IMR-90 (cell line): ENCODE results near the gene GAS7. TPM values are rescaled to one million over a fixed set of nuclear protein-coding genes. Genes with fewer than 3 reads are reported as not detected.

Experiments used
- ATAC-seq: fragments of 200-7000 bp; cut with Tn5 transposase; 2 replicates; pipeline ENCODE4 v1.9.1; 2020; ENCODE audit warnings: low read depth, mild to moderate bottlenecking, moderate library complexity
- BruUV-seq: library from RNA; stranded (reverse); fragments of 400-500 nt; replicated peaks from 2 replicates; lab custom pipeline; 2021; lab: Mats Ljungman, UMichigan
- CTCF ChIA-PET: fragments of 300-600 bp; formaldehyde crosslinking; extraction: SDS; loops from one replicate; lab custom pipeline; 2021; ENCODE audit warnings: antibody characterized with exemption; lab: Yijun Ruan, JAX
- POLR2A ChIA-PET: fragments of 300-600 bp; sonication (Branson Sonifier 250); formaldehyde crosslinking; loops from one replicate; lab custom pipeline; 2022; ENCODE audit warnings: antibody characterized with exemption; ENCODE audit not compliant: unreplicated experiment; lab: Charles Lee
- DNase-seq: peaks from one replicate; pipeline ENCODE4 v3.0.0; 2013
- H2AFZ ChIP-seq: replicated peaks from 2 replicates; pipeline ENCODE3; 2013; ENCODE audit warnings: low read length, mild to moderate bottlenecking; ENCODE audit not compliant: poor library complexity
- H2AK5ac ChIP-seq: 2 replicates; pipeline ENCODE4 v1.6.1; 2013; ENCODE audit warnings: low read depth, low read length, inconsistent platforms
- H2AK9ac ChIP-seq: replicated peaks from 2 replicates; pipeline ENCODE3; 2013; ENCODE audit warnings: mild to moderate bottlenecking, low read depth, low read length, moderate library complexity; ENCODE audit not compliant: poor library complexity
- H2BK120ac ChIP-seq: 2 replicates; pipeline ENCODE4 v1.6.1; 2013; ENCODE audit warnings: low read depth, low read length, inconsistent platforms
- H2BK15ac ChIP-seq: 3 replicates; pipeline ENCODE4 v1.6.1; 2013; ENCODE audit warnings: low read depth, low read length, inconsistent platforms
- H2BK20ac ChIP-seq: 2 replicates; pipeline ENCODE4 v1.6.1; 2013; ENCODE audit warnings: low read depth, mild to moderate bottlenecking, inconsistent platforms, low read length, moderate library complexity
- H2BK5ac ChIP-seq: 2 replicates; pipeline ENCODE4 v1.6.1; 2013; ENCODE audit warnings: mild to moderate bottlenecking, low read depth, low read length, inconsistent platforms; ENCODE audit not compliant: poor library complexity, severe bottlenecking
- H3K14ac ChIP-seq: replicated peaks from 2 replicates; pipeline ENCODE4 v1.6.1; 2013; ENCODE audit warnings: low read depth, low read length, inconsistent platforms
- H3K18ac ChIP-seq: 2 replicates; pipeline ENCODE4 v1.6.1; 2013; ENCODE audit warnings: low read depth, low read length, control low read depth
- H3K23ac ChIP-seq: 2 replicates; pipeline ENCODE4 v1.6.1; 2013; ENCODE audit warnings: low read depth, low read length, inconsistent platforms
- H3K27ac ChIP-seq: 2 replicates; pipeline ENCODE4 v1.5.1; 2013; ENCODE audit warnings: mild to moderate bottlenecking, control low read depth, low read length; ENCODE audit not compliant: insufficient read depth
- H3K27me3 ChIP-seq: 2 replicates; pipeline ENCODE4 v1.6.1; 2013; ENCODE audit warnings: low read length; ENCODE audit not compliant: control insufficient read depth, insufficient read depth
- H3K36me3 ChIP-seq: 2 replicates; pipeline ENCODE4 v1.6.1; 2013; ENCODE audit warnings: low read length, mixed read lengths; ENCODE audit not compliant: control insufficient read depth, insufficient read depth
- H3K4ac ChIP-seq: 2 replicates; pipeline ENCODE4 v1.6.1; 2013; ENCODE audit warnings: low read depth, low read length, inconsistent platforms
- H3K4me1 ChIP-seq: 2 replicates; pipeline ENCODE4 v1.6.1; 2013; ENCODE audit warnings: low read length, mixed read lengths; ENCODE audit not compliant: control insufficient read depth, insufficient read depth
- H3K4me2 ChIP-seq: 2 replicates; pipeline ENCODE4 v1.6.1; 2013; ENCODE audit warnings: low read depth, mild to moderate bottlenecking, control low read depth, low read length, moderate library complexity
- H3K4me3 ChIP-seq: 2 replicates; pipeline ENCODE4 v1.5.1; 2013; ENCODE audit warnings: low read depth, mild to moderate bottlenecking, control low read depth, low read length, moderate library complexity; ENCODE audit not compliant: insufficient read depth
- H3K56ac ChIP-seq: 2 replicates; pipeline ENCODE4 v1.6.1; 2013; ENCODE audit warnings: low read length, inconsistent platforms; ENCODE audit not compliant: insufficient read depth; ENCODE audit errors: extremely low read depth
- H3K79me1 ChIP-seq, 2 experiments: 2 replicates each; pipeline ENCODE4 v1.6.1; 2013; ENCODE audit warnings: low read length in 2 of 2, inconsistent platforms in 1 of 2, low read depth in 1 of 2
- H3K9ac ChIP-seq: 2 replicates; pipeline ENCODE4 v1.6.1; 2013; ENCODE audit warnings: low read depth, low read length, control low read depth
- H3K9me1 ChIP-seq: 2 replicates; pipeline ENCODE4 v1.6.1; 2013; ENCODE audit warnings: low read length, inconsistent platforms; ENCODE audit not compliant: insufficient read depth
- H3K9me3 ChIP-seq: 2 replicates; pipeline ENCODE4 v1.6.1; 2013; ENCODE audit warnings: low read length; ENCODE audit not compliant: control insufficient read depth, insufficient read depth
- H4K20me1 ChIP-seq: 2 replicates; pipeline ENCODE4 v1.6.1; 2013; ENCODE audit warnings: low read length, inconsistent platforms; ENCODE audit not compliant: insufficient read depth
- H4K5ac ChIP-seq: 2 replicates; pipeline ENCODE4 v1.6.1; 2013; ENCODE audit warnings: mild to moderate bottlenecking, low read depth, low read length, control low read depth
- H4K8ac ChIP-seq, 2 experiments: 2 replicates each; pipeline ENCODE4 v1.6.1; 2013; ENCODE audit warnings: low read depth in 2 of 2, low read length in 2 of 2, control low read depth in 1 of 2, inconsistent platforms in 1 of 2
- H4K91ac ChIP-seq: 2 replicates; pipeline ENCODE4 v1.6.1; 2013; ENCODE audit warnings: low read depth, low read length, inconsistent platforms; ENCODE audit not compliant: insufficient read depth
- CTCF ChIP-seq: conservative IDR thresholded peaks from 2 replicates; pipeline ENCODE4 v1.5.1; 2012; ENCODE audit warnings: mild to moderate bottlenecking, low read depth, low read length, improper control_type of control experiment
- ELK1 ChIP-seq: fragments of 150-350 bp; IDR thresholded peaks from 2 replicates; pipeline ENCODE4 v1.6.1; 2016; ENCODE audit warnings: low read depth, mild to moderate bottlenecking, low read length, moderate library complexity, borderline replicate concordance
- MAFK ChIP-seq: IDR thresholded peaks from 2 replicates; pipeline ENCODE4 v1.6.1; 2012; ENCODE audit warnings: low read depth, low read length, improper control_type of control experiment
- RAD21 ChIP-seq: IDR thresholded peaks from 2 replicates; pipeline ENCODE4 v1.6.1; 2012; ENCODE audit warnings: low read length, improper control_type of control experiment
- RCOR1 ChIP-seq: IDR thresholded peaks from 2 replicates; pipeline ENCODE4 v1.6.1; 2012; ENCODE audit warnings: mild to moderate bottlenecking, low read length, improper control_type of control experiment; ENCODE audit not compliant: insufficient replicate concordance
- RFX5 ChIP-seq: IDR thresholded peaks from 2 replicates; pipeline ENCODE4 v1.8.0; 2012; ENCODE audit warnings: low read depth, mild to moderate bottlenecking, low read length, moderate library complexity
- WGBS, 2 experiments: methylation state at CpG; one replicate each; pipeline versions ENCODE4 v1.1.5 to v1.1.7; 2013; ENCODE audit warnings: missing lambda C conversion rate in 2 of 2; ENCODE audit not compliant: insufficient read length in 1 of 2; ENCODE audit errors: extremely low coverage in 2 of 2; 5-methylcytosine and 5-hydroxymethylcytosine counted together
- dilution Hi-C: fragments of 300-500 bp; cut with HindIII; formaldehyde crosslinking; loops from one replicate; pipeline ENCODE4 v1.14.3; 2018; ENCODE audit warnings: low sequenced_read_pairs; ENCODE audit not compliant: unreplicated experiment
- in situ Hi-C: fragments of 300-500 bp; cut with MboI; formaldehyde crosslinking; loops from 3 replicates; pipeline ENCODE4 v1.14.3; 2019; ENCODE audit warnings: low sequenced_read_pairs, inconsistent platforms, mixed read lengths
- intact Hi-C: fragments of 100-400 bp; cut with micrococcal nuclease; formaldehyde crosslinking; loops from 2 replicates; pipeline ENCODE4 v1.10.0; 2022
- polyA plus RNA-seq, 3 experiments: library from polyadenylated mRNA; depleted of rRNA; stranded (reverse); fragments of >200 nt; gene quantifications; 2 replicates each; pipeline ENCODE4 v1.2.3, GENCODE V29; 2012; ENCODE audit warnings: low replicate concordance in 1 of 3
- total RNA-seq: library from RNA; depleted of rRNA; stranded (reverse); fragments of >200 nt; gene quantifications from 2 replicates; pipeline ENCODE4 v1.2.3, GENCODE V29; 2012

GAS7 gene
- total and polyA plus RNA-seq, 2 of the 4 experiments (the other 2 are of a cell fraction): 4.6 to 5.0 TPM

- intact Hi-C loops (no loop called here), dilution Hi-C loops (no loop called here), in situ Hi-C loops (no loop called here)
- H3K9me1 ChIP-seq: no peaks in the 10 kb centered on the region
- no peak overlapping the region for H3K56ac ChIP-seq
- no peak overlapping the region for H3K4ac ChIP-seq
- H3K27ac ChIP-seq: no peak overlapping the region
- BruUV-seq: no TSS peak
- H4K20me1 ChIP-seq: no peaks in the 10 kb centered on the region
- no peak overlapping the region for H2BK20ac ChIP-seq
- no peak overlapping the region for H3K23ac ChIP-seq
- CTCF ChIA-PET: interaction anchor here (0.6 to 1.7 kb wide), 2 partner anchors 12 to 152 kb away, joined by 3 to 8 read pairs; no protein-coding TSS in a partner anchor
- H2AK9ac ChIP-seq: no peak overlapping the region
- H4K91ac ChIP-seq: no peak overlapping the region
- no peak overlapping the region for H3K4me3 ChIP-seq
- H3K9ac ChIP-seq: no peak overlapping the region
- H3K36me3 ChIP-seq: no peaks in the 10 kb centered on the region
- ATAC-seq (no peak), DNase-seq (no peak)
- no peak overlapping the region for H2BK120ac ChIP-seq
- no peak overlapping the region for H3K18ac ChIP-seq
- no peak overlapping the region for H4K8ac ChIP-seq
- no peak overlapping the region for H4K5ac ChIP-seq
- no peak overlapping the region for H3K14ac ChIP-seq
- POLR2A ChIA-PET: no interaction called here
- H2AK5ac ChIP-seq: no peak overlapping the region
- H3K27me3 ChIP-seq: no peaks in the 10 kb centered on the region
- no peak overlapping the region for H2BK15ac ChIP-seq
- TF ChIP-seq RCOR1 (no peak), RAD21 (no peak), ELK1 (no peak), CTCF (no peak), MAFK (no peak), RFX5 (no peak)
- H3K4me1 ChIP-seq: peaks cover 2% of the 10 kb centered on the region
- H3K79me1 ChIP-seq: no peaks in the 10 kb centered on the region
- no peak overlapping the region for H2BK5ac ChIP-seq
- 100% methylated on average over 3 of the region's 11 CpGs; no CpG with 5 or more reads in 1 of the 2 experiments for WGBS, 2 experiments
- no peak overlapping the region for H2AFZ ChIP-seq
- no peaks in the 10 kb centered on the region for H3K9me3 ChIP-seq
- H3K4me2 ChIP-seq: no peak overlapping the region
Measured at GRCh38 chr17:10036511-10037061, 161.8 kb downstream of the GAS7 start.
